CD4-positive, alpha-beta T cell (primary cell): Measurements from ENCODE around the gene WDR73. TPM values are rescaled to one million over a fixed set of nuclear protein-coding genes. Genes with fewer than 3 reads are reported as not detected.

Experiments
- ATAC-seq: fragments of 200-7000 bp; cut with Tn5 transposase; one replicate; pipeline ENCODE4 v1.10.0; 2022; ENCODE audit warnings: mild to moderate bottlenecking; ENCODE audit not compliant: poor library complexity
- CTCF ChIA-PET: fragments of 350-600 bp; sonication (Branson Sonifier 250); formaldehyde crosslinking; loops from one replicate; lab custom pipeline; 2021; ENCODE audit warnings: antibody characterized with exemption, inconsistent platforms; lab: Charles Lee
- POLR2A ChIA-PET: fragments of 350-600 bp; sonication (Branson Sonifier 250); formaldehyde crosslinking; loops from one replicate; lab custom pipeline; 2021; ENCODE audit warnings: antibody characterized with exemption, inconsistent platforms; lab: Charles Lee
- DNase-seq, 14 experiments: peaks; one replicate each; pipeline ENCODE4 v3.0.0-alpha.2; 2013 to 2020; ENCODE audit warnings: mixed read lengths in 2 of 14
- H3K27ac ChIP-seq, 2 donors: one replicate each; pipeline versions ENCODE4 v1.5.1 to v1.7.0; 2013; ENCODE audit warnings: low read length in 2 of 2, low read depth in 1 of 2, mild to moderate bottlenecking in 1 of 2
- H3K27me3 ChIP-seq, 2 experiments: 1 replicate in 1 of 2; 2 replicates in 1 of 2; pipeline versions ENCODE4 v1.6.1 to v1.7.0; 2013; ENCODE audit warnings: low read length in 2 of 2, control low read depth in 1 of 2, mild to moderate bottlenecking in 1 of 2, moderate library complexity in 1 of 2; ENCODE audit not compliant: insufficient read depth in 2 of 2, control insufficient read depth in 1 of 2
- H3K36me3 ChIP-seq: one replicate; pipeline ENCODE4 v1.6.1; 2013; ENCODE audit warnings: low read length, control low read depth; ENCODE audit not compliant: insufficient read depth
- H3K4me1 ChIP-seq: one replicate; pipeline ENCODE4 v1.6.1; 2013; ENCODE audit warnings: low read length, control low read depth; ENCODE audit not compliant: insufficient read depth
- H3K4me3 ChIP-seq: one replicate; pipeline ENCODE4 v1.5.1; 2013; ENCODE audit warnings: mild to moderate bottlenecking, low read length, moderate library complexity
- H3K9me3 ChIP-seq, 2 experiments: 1 replicate in 1 of 2; 2 replicates in 1 of 2; pipeline versions ENCODE4 v1.6.1 to v1.7.0; 2013; ENCODE audit warnings: low read length in 2 of 2, mild to moderate bottlenecking in 2 of 2, control low read depth in 1 of 2, moderate library complexity in 1 of 2; ENCODE audit not compliant: control insufficient read depth in 1 of 2, insufficient read depth in 1 of 2
- H3K27ac Mint-ChIP-seq: one replicate; pipeline ENCODE4 v1.8.0; 2020; ENCODE audit warnings: mixed read lengths
- H3K27me3 Mint-ChIP-seq: one replicate; pipeline ENCODE4 v1.8.0; 2021; ENCODE audit warnings: mixed read lengths
- H3K36me3 Mint-ChIP-seq: one replicate; pipeline ENCODE4 v1.8.0; 2021; ENCODE audit warnings: low read depth, mixed read lengths
- H3K4me1 Mint-ChIP-seq: one replicate; pipeline ENCODE4 v1.8.0; 2021; ENCODE audit warnings: low read depth, mixed read lengths
- H3K4me3 Mint-ChIP-seq: one replicate; pipeline ENCODE4 v1.8.0; 2020; ENCODE audit warnings: mild to moderate bottlenecking, mixed read lengths
- H3K9me3 Mint-ChIP-seq: one replicate; pipeline ENCODE4 v1.8.0; 2020; ENCODE audit warnings: mixed read lengths
- intact Hi-C, 2 experiments: fragments of 100-400 bp; cut with DNase I in 1 of 2; cut with micrococcal nuclease in 1 of 2; formaldehyde crosslinking; loops; one replicate each; pipeline versions ENCODE4 v1.15.1 to v1.9.0; 2023 to 2025; cut with DNase I, micrococcal nuclease
- total RNA-seq, 174 experiments: library from RNA in 2 of 174; stranded (reverse) in 2 of 174; gene quantifications; one replicate each; pipeline ENCODE4 v1.2.3 and lab custom pipeline; 2021 to 2026
- TF ChIP-seq, protein P1 (sequence below): fragments of 200-600 bp; IDR thresholded peaks from one replicate; pipeline ENCODE4 v1.8.0; 2022; ENCODE audit warnings: antibody characterized with exemption, mild to moderate bottlenecking

The WDR73 gene
- total RNA-seq, 2 experiments from 2014 or later, result 17.8 to 23.7 TPM

- POLR2A ChIA-PET, result interaction anchor here (1.4 to 1.5 kb wide), 2 partner anchors 27 to 30 kb away, joined by 4 to 5 read pairs; no protein-coding TSS in a partner anchor
- TF ChIP-seq, protein P1, sequence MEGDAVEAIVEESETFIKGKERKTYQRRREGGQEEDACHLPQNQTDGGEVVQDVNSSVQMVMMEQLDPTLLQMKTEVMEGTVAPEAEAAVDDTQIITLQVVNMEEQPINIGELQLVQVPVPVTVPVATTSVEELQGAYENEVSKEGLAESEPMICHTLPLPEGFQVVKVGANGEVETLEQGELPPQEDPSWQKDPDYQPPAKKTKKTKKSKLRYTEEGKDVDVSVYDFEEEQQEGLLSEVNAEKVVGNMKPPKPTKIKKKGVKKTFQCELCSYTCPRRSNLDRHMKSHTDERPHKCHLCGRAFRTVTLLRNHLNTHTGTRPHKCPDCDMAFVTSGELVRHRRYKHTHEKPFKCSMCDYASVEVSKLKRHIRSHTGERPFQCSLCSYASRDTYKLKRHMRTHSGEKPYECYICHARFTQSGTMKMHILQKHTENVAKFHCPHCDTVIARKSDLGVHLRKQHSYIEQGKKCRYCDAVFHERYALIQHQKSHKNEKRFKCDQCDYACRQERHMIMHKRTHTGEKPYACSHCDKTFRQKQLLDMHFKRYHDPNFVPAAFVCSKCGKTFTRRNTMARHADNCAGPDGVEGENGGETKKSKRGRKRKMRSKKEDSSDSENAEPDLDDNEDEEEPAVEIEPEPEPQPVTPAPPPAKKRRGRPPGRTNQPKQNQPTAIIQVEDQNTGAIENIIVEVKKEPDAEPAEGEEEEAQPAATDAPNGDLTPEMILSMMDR, result no peak
- no peaks in the 10 kb centered on the region for H3K27me3 Mint-ChIP-seq
- ATAC-seq (no peak), DNase-seq (peak in 3 of 14 experiments; percentile 12 to 43 (median 31))
- no peaks in the 10 kb centered on the region for H3K9me3 Mint-ChIP-seq
- CTCF ChIA-PET, result no interaction called here
- H3K27me3 ChIP-seq, result no peaks in the 10 kb centered on the region
- H3K27ac Mint-ChIP-seq, result no peak overlapping the region
- H3K4me3 Mint-ChIP-seq, result peak overlapping the region; percentile 31
- intact Hi-C loops, result loop anchor here in 1 of 2 experiments (5.0 kb wide), 2 partner anchors 142 to 382 kb away; partner anchors contain the start of gene ZNF592
- H3K9me3 ChIP-seq, result no peaks in the 10 kb centered on the region
- H3K36me3 ChIP-seq, result peaks cover 14% of the 10 kb centered on the region
- peak overlapping the region in 1 of 2 donors; percentile 24 for H3K27ac ChIP-seq
- H3K4me3 ChIP-seq, result peak overlapping the region; percentile 8
- H3K36me3 Mint-ChIP-seq, result peaks cover 70% of the 10 kb centered on the region
- H3K4me1 ChIP-seq, result peaks cover 41% of the 10 kb centered on the region
- peaks cover 50% of the 10 kb centered on the region for H3K4me1 Mint-ChIP-seq
Observed at GRCh38 chr15:84604826-84605553, 49.1 kb downstream of the WDR73 start.

DNA sequence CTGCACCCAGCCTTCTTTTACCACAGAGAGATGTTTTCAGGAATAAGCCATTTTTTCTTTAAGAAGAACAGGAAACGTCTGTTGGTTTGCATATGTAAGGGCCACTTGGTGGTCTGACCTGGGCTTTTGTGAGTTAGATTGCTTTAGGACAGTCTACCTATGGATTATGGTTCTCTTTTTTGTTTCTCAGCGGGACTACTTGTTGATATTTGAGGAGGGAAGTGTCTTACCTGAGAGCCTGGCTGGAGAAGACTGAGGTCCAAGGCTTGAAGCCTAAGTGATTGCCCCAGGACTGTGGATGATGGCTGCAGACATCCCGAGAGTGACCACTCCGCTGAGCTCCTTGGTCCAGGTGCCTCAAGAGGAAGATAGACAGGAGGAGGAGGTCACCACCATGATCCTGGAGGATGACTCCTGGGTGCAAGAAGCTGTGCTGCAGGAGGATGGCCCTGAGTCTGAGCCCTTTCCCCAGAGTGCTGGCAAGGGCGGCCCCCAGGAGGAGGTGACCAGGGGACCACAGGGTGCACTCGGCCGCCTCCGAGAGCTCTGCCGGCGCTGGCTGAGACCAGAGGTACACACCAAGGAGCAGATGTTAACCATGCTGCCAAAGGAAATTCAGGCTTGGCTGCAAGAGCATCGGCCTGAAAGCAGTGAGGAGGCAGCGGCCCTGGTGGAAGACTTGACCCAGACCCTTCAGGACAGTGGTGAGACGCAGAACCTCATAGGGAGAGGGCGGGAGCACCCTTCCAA lies 50.3 kb downstream of the WDR73 start:
- DNase-seq (no peak), ATAC-seq (no peak)
- Mint-ChIP-seq H3K4me3 (peak overlapping the region; percentile 42), H3K27me3 (no peaks in the 10 kb centered on the region), H3K36me3 (peaks cover 59% of the 10 kb centered on the region), H3K27ac (no peak overlapping the region), H3K9me3 (no peaks in the 10 kb centered on the region), H3K4me1 (peaks cover 62% of the 10 kb centered on the region)
- Histone ChIP-seq H3K27ac (no peak overlapping the region), H3K27me3 (no peaks in the 10 kb centered on the region), H3K9me3 (no peaks in the 10 kb centered on the region), H3K4me3 (no peak overlapping the region), H3K36me3 (peaks cover 14% of the 10 kb centered on the region), H3K4me1 (peaks cover 52% of the 10 kb centered on the region)
- CTCF ChIA-PET, result no interaction called here
- intact Hi-C loops, result loop anchor here in 1 of 2 experiments (5.0 kb wide), 2 partner anchors 143 to 383 kb away; partner anchors contain the start of gene ZNF592
- TF ChIP-seq, protein P1, result no peak
- POLR2A ChIA-PET, result no interaction called here

GRCh38 chr15:84601555-84601838 lies 52.6 kb downstream of the WDR73 start:
- Mint-ChIP-seq H3K4me3 (peak overlapping the region; percentile 98), H3K27me3 (no peaks in the 10 kb centered on the region), H3K4me1 (peaks cover 73% of the 10 kb centered on the region), H3K9me3 (no peaks in the 10 kb centered on the region), H3K27ac (no peak overlapping the region), H3K36me3 (peaks cover 41% of the 10 kb centered on the region)
- intact Hi-C loops, result loop anchor here (2.0 to 5.0 kb wide), 3 partner anchors 146 to 386 kb away; partner anchors contain the start of genes PDE8A (in 1 of the 2) and ZNF592 (in 1 of the 2)
- TF ChIP-seq, protein P1, result no peak
- Histone ChIP-seq H3K36me3 (peaks cover 10% of the 10 kb centered on the region), H3K4me1 (peaks cover 62% of the 10 kb centered on the region), H3K27me3 (no peaks in the 10 kb centered on the region), H3K27ac (no peak overlapping the region), H3K4me3 (peak overlapping the region; percentile 95), H3K9me3 (no peaks in the 10 kb centered on the region)
- ATAC-seq (no peak), DNase-seq (no peak)
- POLR2A ChIA-PET, result interaction anchor here (0.7 to 6.0 kb wide), 10 partner anchors 13 to 399 kb away, joined by 3 to 122 read pairs (median 4); partner anchors contain the start of genes NMB, SEC11A and WDR73
- CTCF ChIA-PET, result interaction anchor here (1.0 to 2.0 kb wide), 2 partner anchors 30 to 327 kb away, joined by 3 to 5 read pairs; no protein-coding TSS in a partner anchor
